ENCODE measurements around the gene PCYT1A. TPM values are rescaled to one million over a fixed set of nuclear protein-coding genes. Genes with fewer than 3 reads are reported as not detected.
A peak's percentile ranks its signal among the peaks of the same experiment; 100 is the strongest.

The PCYT1A gene
- total RNA-seq, 1 donor from 2014 or later = 54.6 TPM

- Mint-ChIP-seq H3K4me1 (peaks cover 16% of the 10 kb centered on the region), H3K36me3 (ENCODE audit: low read depth) (no peaks in the 10 kb centered on the region), H3K9me3 (no peaks in the 10 kb centered on the region), H3K27me3 (no peaks in the 10 kb centered on the region), H3K27ac (no peak overlapping the region), H3K4me3 (no peak overlapping the region)
- no peak for TF ChIP-seq CTCF (IDR thresholded peaks at IDR 0.05)
- ChIA-PET CTCF (no interaction called here), POLR2A (no interaction called here)
- ATAC-seq (ENCODE audit: low read depth) (no peak), DNase-seq (no peak)
- intact Hi-C loops (cut with micrococcal nuclease) = no loop called here
These were observed 66.5 kb downstream of the PCYT1A start for GRCh38 chr3:196220991-196221390.

- Mint-ChIP-seq H3K9me3 (no peaks in the 10 kb centered on the region), H3K4me1 (peaks cover 16% of the 10 kb centered on the region), H3K27me3 (no peaks in the 10 kb centered on the region), H3K27ac (no peak overlapping the region), H3K36me3 (ENCODE audit: low read depth) (no peaks in the 10 kb centered on the region), H3K4me3 (no peak overlapping the region)
- ATAC-seq (ENCODE audit: low read depth) (no peak), DNase-seq (no peak)
- TF ChIP-seq CTCF (IDR thresholded peaks at IDR 0.05) = no peak
- POLR2A ChIA-PET = no interaction called here
- CTCF ChIA-PET = interaction anchor here (2.6 kb wide), 1 partner anchor 147 kb away, joined by 11 read pairs; no protein-coding TSS in a partner anchor
- intact Hi-C loops (cut with micrococcal nuclease) = no loop called here
These were observed 66.9 kb downstream of the PCYT1A start for GRCh38 chr3:196220587-196220986.

- CTCF ChIA-PET = interaction anchor here (2.6 kb wide), 1 partner anchor 146 kb away, joined by 11 read pairs; no protein-coding TSS in a partner anchor
- POLR2A ChIA-PET = no interaction called here
- peak overlapping the region; percentile 88 for H3K4me3 Mint-ChIP-seq
- no peak for ATAC-seq (ENCODE audit: low read depth)
- no peaks in the 10 kb centered on the region for H3K9me3 Mint-ChIP-seq
- no peak overlapping the region for H3K27ac Mint-ChIP-seq
- no peak for DNase-seq
- H3K4me1 Mint-ChIP-seq = peaks cover 16% of the 10 kb centered on the region
- no peaks in the 10 kb centered on the region for H3K27me3 Mint-ChIP-seq
- H3K36me3 Mint-ChIP-seq (ENCODE audit: low read depth) = no peaks in the 10 kb centered on the region
- no peak for TF ChIP-seq CTCF (IDR thresholded peaks at IDR 0.05)
- intact Hi-C loops (cut with micrococcal nuclease) = no loop called here
These were observed 67.6 kb downstream of the PCYT1A start for GRCh38 chr3:196219970-196220311.

- no peak for TF ChIP-seq CTCF (IDR thresholded peaks at IDR 0.05)
- CTCF ChIA-PET = interaction anchor here (2.6 kb wide), 1 partner anchor 145 kb away, joined by 11 read pairs; no protein-coding TSS in a partner anchor
- H3K27ac Mint-ChIP-seq = peak overlapping the region; percentile 70
- no peak for DNase-seq
- H3K4me1 Mint-ChIP-seq = peaks cover 16% of the 10 kb centered on the region
- H3K9me3 Mint-ChIP-seq = no peaks in the 10 kb centered on the region
- no peaks in the 10 kb centered on the region for H3K36me3 Mint-ChIP-seq (ENCODE audit: low read depth)
- intact Hi-C loops (cut with micrococcal nuclease) = no loop called here
- no peaks in the 10 kb centered on the region for H3K27me3 Mint-ChIP-seq
- POLR2A ChIA-PET = interaction anchor here (1.0 kb wide), 1 partner anchor 13 kb away, joined by 3 read pairs; no protein-coding TSS in a partner anchor
- H3K4me3 Mint-ChIP-seq = peak overlapping the region; percentile 88
- peak; percentile 85 for ATAC-seq (ENCODE audit: low read depth)
These were observed 68.1 kb downstream of the PCYT1A start for GRCh38 chr3:196219194-196219969.

GRCh38 chr3:196218155-196218712 is 69.3 kb downstream of the PCYT1A start:
- H3K9me3 Mint-ChIP-seq = no peaks in the 10 kb centered on the region
- H3K27ac Mint-ChIP-seq = no peak overlapping the region
- no peak for TF ChIP-seq CTCF (IDR thresholded peaks at IDR 0.05)
- no peaks in the 10 kb centered on the region for H3K27me3 Mint-ChIP-seq
- H3K4me3 Mint-ChIP-seq = no peak overlapping the region
- ATAC-seq (ENCODE audit: low read depth) = no peak
- CTCF ChIA-PET = interaction anchor here (1.3 to 2.6 kb wide), 2 partner anchors 22 to 144 kb away, joined by 3 to 11 read pairs; no protein-coding TSS in a partner anchor
- POLR2A ChIA-PET = interaction anchor here (0.6 kb wide), 2 partner anchors 11 to 36 kb away, joined by 3 to 4 read pairs; no protein-coding TSS in a partner anchor
- intact Hi-C loops (cut with micrococcal nuclease) = no loop called here
- no peak for DNase-seq
- H3K4me1 Mint-ChIP-seq = peaks cover 16% of the 10 kb centered on the region
- H3K36me3 Mint-ChIP-seq (ENCODE audit: low read depth) = no peaks in the 10 kb centered on the region

Data from activated B cell treated with CpG ODN at 0.5 μM for 24 hours (primary cell).